ENCODE results near the gene PATL2.

DNA sequence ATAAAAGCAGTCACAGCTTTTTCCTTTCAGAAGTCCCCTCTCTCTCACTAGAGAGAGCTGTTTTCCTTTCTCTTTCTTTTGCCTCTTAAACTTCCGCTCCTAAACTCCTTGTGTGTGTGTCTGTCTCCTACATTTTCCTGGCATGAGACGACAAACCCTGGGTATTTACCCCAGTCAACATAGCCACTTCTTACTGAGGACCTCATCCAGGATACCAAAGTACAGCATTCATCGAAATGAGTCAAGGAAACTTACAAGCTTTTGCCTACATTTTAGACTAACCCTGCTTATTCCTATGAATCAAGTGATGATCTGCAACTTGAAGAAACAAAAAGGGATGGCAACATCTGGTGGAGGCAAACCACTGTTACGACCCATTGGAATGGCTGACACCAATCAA lies 16.7 kb downstream of the PATL2 start:
- TF ChIP-seq, protein P1, sequence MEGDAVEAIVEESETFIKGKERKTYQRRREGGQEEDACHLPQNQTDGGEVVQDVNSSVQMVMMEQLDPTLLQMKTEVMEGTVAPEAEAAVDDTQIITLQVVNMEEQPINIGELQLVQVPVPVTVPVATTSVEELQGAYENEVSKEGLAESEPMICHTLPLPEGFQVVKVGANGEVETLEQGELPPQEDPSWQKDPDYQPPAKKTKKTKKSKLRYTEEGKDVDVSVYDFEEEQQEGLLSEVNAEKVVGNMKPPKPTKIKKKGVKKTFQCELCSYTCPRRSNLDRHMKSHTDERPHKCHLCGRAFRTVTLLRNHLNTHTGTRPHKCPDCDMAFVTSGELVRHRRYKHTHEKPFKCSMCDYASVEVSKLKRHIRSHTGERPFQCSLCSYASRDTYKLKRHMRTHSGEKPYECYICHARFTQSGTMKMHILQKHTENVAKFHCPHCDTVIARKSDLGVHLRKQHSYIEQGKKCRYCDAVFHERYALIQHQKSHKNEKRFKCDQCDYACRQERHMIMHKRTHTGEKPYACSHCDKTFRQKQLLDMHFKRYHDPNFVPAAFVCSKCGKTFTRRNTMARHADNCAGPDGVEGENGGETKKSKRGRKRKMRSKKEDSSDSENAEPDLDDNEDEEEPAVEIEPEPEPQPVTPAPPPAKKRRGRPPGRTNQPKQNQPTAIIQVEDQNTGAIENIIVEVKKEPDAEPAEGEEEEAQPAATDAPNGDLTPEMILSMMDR (IDR thresholded peaks at IDR 0.05): no peak
- no peak for TF ChIP-seq POLR2A (IDR thresholded peaks at IDR 0.05)
